ENCODE measurements around the gene TRHDE. TPM values are rescaled to one million over a fixed set of nuclear protein-coding genes. Genes with fewer than 3 reads are reported as not detected.

Gene TRHDE, protein sequence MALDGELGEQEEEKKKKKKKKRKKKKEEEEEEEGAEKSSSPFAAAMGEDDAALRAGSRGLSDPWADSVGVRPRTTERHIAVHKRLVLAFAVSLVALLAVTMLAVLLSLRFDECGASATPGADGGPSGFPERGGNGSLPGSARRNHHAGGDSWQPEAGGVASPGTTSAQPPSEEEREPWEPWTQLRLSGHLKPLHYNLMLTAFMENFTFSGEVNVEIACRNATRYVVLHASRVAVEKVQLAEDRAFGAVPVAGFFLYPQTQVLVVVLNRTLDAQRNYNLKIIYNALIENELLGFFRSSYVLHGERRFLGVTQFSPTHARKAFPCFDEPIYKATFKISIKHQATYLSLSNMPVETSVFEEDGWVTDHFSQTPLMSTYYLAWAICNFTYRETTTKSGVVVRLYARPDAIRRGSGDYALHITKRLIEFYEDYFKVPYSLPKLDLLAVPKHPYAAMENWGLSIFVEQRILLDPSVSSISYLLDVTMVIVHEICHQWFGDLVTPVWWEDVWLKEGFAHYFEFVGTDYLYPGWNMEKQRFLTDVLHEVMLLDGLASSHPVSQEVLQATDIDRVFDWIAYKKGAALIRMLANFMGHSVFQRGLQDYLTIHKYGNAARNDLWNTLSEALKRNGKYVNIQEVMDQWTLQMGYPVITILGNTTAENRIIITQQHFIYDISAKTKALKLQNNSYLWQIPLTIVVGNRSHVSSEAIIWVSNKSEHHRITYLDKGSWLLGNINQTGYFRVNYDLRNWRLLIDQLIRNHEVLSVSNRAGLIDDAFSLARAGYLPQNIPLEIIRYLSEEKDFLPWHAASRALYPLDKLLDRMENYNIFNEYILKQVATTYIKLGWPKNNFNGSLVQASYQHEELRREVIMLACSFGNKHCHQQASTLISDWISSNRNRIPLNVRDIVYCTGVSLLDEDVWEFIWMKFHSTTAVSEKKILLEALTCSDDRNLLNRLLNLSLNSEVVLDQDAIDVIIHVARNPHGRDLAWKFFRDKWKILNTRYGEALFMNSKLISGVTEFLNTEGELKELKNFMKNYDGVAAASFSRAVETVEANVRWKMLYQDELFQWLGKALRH
- 1.7 and 2.0 TPM in 2 replicates for total RNA-seq

DNA sequence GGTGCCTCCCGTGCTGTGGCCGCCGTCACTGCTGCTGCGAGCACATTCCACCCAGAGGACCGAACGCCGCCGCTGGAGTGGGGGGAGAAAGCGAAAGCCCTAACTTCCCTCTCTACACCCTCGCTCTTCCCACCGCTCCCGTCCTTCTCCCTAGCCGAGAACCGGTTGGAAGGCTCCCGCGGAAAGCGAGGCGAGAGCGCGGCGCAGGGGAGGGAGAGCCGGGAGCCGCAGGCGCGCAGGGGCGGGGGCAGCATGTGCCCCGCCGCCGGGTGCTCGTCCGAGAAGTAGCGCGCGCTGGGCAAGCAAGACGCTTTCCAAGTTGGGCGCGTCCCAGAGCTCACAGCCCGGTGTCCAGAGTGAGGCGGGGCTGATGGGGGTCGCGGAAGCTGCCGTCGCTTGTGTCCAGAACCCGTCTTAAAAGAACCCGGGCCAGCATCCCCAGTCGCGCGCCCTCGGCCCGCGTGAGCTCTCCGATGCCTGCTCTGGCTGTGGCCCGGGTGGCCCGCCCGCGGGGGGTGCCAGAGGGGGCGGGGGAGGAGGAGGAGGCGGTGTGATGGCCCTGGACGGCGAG, at the start of gene TRHDE:
TRHDE (plus strand) TSS at position 280 of the 571 bp plus-strand sequence; CDS start at position 554, 274 bp downstream.

